Mononuclear cell (primary cell): ENCODE results near the gene PDE4A. TPM values are rescaled to one million over a fixed set of nuclear protein-coding genes. Genes with fewer than 3 reads are reported as not detected.
"Not testable (repeated sequence)": the region's sequence is repeated elsewhere in the genome, so short reads cannot be mapped to it uniquely, and the experiment has no call there.

Experiments
- H3K27me3 ChIP-seq: 2 replicates; pipeline ENCODE4 v1.6.0; 2011; ENCODE audit warnings: low read length, control low read depth; ENCODE audit not compliant: insufficient read depth
- H3K4me1 ChIP-seq: 2 replicates; pipeline ENCODE4 v1.5.1; 2011; ENCODE audit warnings: mild to moderate bottlenecking, low read length, control low read depth; ENCODE audit not compliant: insufficient read depth
- H3K4me3 ChIP-seq: 2 replicates; pipeline ENCODE4 v1.5.1; 2011; ENCODE audit warnings: mild to moderate bottlenecking, low read length, moderate library complexity
- H3K9me3 ChIP-seq: 2 replicates; pipeline ENCODE4 v1.5.1; 2011; ENCODE audit warnings: low read depth, mild to moderate bottlenecking, control low read depth, low read length
- total RNA-seq: library from RNA; depleted of rRNA; stranded (reverse); fragments of >200 nt; gene quantifications from one replicate; pipeline ENCODE4 v1.2.3, GENCODE V29; 2012

PDE4A gene
- total RNA-seq, 1 donor, result 7.2 TPM

DNA sequence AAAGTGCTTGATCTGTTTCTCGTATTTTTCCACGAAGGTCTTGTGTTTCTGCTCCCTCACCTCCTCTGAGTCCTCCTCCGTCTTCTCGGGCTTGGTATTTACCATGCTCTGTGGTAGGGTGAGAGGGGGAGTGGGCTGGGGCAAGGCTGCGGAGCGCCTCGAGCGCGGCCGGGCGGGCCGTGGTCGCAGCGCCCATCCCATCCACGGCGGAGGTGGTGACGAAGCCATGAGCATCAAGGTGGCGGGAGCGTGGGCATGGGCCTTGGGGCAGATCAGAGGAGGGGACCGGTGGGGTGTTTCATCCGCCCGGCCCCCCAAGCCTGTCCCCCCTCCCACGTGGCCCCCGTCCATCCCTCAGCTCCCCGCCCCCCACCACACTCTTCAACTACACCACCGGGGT is 24.9 kb upstream of the PDE4A start:
- no peaks in the 10 kb centered on the region for H3K27me3 ChIP-seq
- H3K4me1 ChIP-seq, result peaks cover 7% of the 10 kb centered on the region
- H3K4me3 ChIP-seq, result no peak overlapping the region
- H3K9me3 ChIP-seq, result no peaks in the 10 kb centered on the region

DNA sequence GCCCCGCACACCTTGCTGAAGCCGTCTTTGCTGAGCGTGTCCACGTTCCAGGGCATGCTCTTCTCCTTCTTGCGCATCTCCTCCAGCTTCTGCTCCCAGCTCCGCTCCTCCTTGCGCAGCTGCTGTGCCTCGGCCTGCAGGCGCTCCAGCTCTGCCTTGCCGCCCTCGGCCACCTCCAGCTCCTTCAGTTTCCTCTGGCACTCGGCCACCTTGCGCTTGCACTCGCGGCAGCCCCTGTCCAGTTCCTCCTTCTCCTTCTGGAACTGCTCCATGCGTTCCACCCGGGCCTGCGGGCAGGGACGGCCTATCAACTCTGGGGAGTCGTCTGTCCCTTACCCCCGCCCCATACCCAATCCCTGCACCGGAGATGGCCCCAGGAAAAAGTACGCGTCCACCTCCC is 24.4 kb upstream of the PDE4A start:
- H3K4me1 ChIP-seq, result peaks cover 12% of the 10 kb centered on the region
- H3K9me3 ChIP-seq, result no peaks in the 10 kb centered on the region
- no peak overlapping the region for H3K4me3 ChIP-seq
- no peaks in the 10 kb centered on the region for H3K27me3 ChIP-seq

DNA sequence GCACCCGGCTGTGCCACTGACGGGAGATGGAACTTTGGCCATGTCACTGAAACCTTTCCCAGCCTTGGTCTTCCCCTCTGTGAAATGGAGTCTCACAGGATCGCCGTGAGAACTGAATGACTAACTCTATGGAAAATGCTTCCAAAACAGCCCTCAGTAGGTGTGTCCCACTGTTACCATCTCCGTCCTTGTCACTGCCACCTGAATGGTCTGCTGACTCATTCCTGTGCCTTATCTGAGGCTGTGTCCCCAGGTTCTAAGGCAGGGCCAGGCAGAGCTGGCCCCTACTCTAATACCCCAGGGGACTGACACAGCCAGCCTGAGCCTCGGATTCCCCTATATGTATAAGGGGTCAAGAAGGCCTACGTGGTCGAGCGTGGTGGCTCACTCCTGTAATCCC is 21.5 kb upstream of the PDE4A start:
- H3K4me1 ChIP-seq, result peaks cover 36% of the 10 kb centered on the region
- H3K27me3 ChIP-seq, result no peaks in the 10 kb centered on the region
- no peaks in the 10 kb centered on the region for H3K9me3 ChIP-seq
- H3K4me3 ChIP-seq, result no peak overlapping the region

DNA sequence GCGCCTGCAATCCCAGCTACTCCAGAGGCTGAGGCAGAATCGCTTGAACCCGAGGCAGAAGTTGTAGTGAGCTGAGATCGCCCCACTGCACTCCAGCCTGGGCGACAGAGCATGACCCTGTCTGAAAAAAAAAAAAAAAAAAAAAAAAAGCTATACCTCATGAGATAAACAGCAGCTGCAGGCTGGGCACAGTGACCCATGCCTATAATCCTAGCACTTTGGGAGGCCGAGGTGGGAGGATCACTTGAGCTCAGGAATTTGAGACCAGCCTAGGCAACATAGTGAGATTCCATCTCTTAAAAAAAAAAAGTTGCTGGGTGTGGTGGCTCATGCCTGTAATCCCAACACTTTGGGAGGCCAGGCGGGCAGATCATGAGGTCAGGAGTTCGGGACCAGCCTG is 21.0 kb upstream of the PDE4A start:
- H3K9me3 ChIP-seq, H3K4me3 ChIP-seq, H3K27me3 ChIP-seq: not testable (repeated sequence)
- peaks cover 41% of the 10 kb centered on the region for H3K4me1 ChIP-seq

DNA sequence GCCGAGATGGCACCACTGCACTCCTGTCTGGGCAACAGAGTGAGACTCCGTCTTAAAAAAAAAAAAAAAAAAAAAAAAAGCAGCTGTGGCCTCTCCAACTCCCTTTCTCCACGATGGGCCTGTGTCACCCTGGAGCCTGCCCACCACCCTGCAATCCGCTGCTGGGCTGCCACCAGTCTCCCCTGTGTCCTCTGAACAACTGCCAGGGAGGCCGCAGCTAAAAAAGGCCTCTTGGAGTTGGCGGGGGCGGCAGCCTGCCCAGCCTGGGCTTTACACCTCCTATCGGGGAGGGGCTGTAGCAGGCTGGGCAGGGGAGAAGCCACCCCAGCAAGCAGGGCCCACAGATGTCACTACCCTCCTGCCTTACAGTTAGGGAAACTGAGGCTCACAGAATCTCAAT is 20.5 kb upstream of the PDE4A start:
- no peaks in the 10 kb centered on the region for H3K9me3 ChIP-seq
- peaks cover 45% of the 10 kb centered on the region for H3K4me1 ChIP-seq
- no peaks in the 10 kb centered on the region for H3K27me3 ChIP-seq
- no peak overlapping the region for H3K4me3 ChIP-seq

DNA sequence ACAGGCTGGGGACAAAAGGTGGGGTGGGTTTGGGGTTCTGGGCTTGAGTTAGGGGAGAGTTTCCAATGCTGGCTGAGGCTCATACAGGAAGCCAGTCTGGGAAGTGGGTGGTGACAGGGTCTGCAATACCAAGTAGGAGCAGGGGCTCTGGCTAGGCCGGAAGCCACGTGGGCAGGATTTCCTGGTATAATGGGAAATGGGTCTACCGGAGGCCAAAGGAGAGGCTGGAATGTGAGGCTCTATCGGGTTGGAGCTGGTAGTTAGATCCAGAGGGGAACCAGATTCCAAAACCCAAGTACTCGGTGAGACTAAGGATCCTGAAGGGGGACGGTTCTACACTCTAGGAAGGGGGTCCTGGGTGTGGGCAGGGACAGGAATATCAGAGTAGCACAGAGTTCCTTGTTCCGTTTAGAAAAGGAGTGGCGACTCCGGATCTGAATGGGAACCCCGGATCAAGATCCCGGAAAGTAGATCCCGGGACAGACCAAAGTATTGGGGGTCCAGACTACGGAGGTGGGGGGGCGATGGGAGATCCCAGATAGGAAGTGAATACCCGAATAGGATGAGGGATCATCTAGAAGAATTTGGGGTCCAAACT is 17.8 kb upstream of the PDE4A start:
- H3K4me1 ChIP-seq, result peaks cover 70% of the 10 kb centered on the region
- H3K9me3 ChIP-seq, result no peaks in the 10 kb centered on the region
- H3K27me3 ChIP-seq, result no peaks in the 10 kb centered on the region
- H3K4me3 ChIP-seq, result peak overlapping the region; percentile 94

DNA sequence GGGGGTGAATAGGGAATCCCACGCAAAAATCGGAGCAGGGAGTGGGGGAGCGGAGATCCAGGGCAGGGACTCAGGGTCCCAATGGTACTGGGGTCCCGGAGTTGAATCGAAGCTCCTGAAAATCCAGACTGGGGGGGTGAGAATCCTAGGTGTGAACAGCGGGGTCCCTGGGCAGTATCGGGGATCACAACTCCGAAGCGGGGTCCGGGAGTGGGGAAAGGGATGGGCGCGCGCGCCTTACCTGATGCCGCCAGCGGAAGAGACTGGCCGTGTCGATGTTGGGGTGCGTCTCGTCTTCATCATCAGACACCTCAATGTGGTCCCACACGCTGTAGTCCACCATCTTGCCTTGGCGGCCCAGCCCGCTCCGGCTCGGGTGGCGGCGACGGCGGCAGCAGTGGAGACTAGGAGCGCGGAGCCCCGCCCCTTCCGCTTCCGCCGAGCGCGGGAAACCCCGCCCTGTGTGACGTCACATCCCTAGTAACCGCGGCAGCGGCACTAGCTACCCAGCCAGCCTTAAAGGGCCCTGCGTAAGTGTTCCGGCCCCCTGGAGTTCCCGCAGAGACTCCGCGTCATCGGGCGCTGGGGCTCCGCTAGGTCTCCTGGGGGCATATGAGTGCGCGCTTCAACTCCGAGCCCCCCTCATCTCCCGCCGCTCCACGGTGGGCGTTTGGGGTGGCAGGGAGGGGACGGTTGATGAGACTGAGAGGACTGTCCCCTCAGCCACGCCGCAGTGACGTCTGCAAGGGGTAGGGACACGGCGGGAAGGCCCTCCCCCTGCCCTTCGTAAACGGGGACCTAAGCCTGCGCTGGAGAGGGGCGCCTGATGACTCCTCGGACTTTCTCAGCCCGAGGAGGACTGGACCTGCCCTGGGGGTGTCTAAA is 17.0 kb upstream of the PDE4A start, which contains the start of gene CDC37:
Gene CDC37 (minus strand): TSS at position 406 of the 885 bp plus-strand sequence. CDS start 63 bp downstream, at position 343.
- Histone ChIP-seq H3K4me1 (peaks cover 78% of the 10 kb centered on the region), H3K27me3 (no peaks in the 10 kb centered on the region), H3K9me3 (no peaks in the 10 kb centered on the region), H3K4me3 (peak within 1 kb of the TSS; percentile 94)

DNA sequence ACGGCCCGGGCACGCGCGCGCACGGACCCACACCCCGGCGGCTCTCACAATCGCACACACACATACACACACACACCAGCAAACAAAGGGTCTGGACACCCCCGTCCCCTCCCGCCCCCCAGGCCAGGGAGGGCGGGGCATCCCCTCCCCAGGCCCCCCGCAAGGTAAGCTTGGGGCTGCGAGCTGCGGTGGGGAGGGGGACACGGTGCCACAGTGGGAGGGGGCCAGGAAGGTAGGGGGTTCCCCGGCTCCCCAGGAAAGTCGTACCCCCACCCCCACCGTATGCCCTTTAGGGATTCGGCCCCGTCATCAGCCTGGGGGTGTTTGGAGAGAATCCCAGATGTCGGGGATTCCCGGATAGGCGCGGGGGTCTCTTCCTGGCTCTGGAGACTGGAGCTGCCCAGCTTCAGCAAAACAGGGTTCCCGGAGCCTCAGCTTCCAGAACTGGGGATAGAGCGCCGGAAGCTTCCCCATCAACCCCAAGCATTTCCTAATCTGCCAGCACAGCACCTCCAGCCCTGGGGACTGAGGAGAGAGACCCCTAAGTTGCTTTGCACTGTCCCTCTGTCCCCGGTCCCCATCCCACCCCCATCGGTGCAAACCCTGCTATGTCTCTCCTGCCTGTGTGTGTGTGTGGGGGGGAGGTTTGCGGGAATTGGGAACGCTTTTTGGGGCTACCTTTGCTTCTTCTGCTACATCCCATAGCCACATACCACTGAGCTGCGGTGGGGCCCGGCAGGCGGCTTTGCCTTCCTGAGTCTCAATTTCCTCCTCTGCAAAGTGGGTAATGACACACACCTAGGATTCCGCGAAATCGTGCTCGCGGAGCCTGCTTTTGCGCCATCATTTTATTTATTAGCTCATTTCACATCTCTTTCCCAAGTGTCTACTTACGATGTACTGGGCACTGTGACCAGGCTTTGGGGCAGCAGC is 15.2 kb upstream of the PDE4A start:
- H3K4me3 ChIP-seq, result no peak overlapping the region
- no peaks in the 10 kb centered on the region for H3K27me3 ChIP-seq
- peaks cover 92% of the 10 kb centered on the region for H3K4me1 ChIP-seq
- no peaks in the 10 kb centered on the region for H3K9me3 ChIP-seq

DNA sequence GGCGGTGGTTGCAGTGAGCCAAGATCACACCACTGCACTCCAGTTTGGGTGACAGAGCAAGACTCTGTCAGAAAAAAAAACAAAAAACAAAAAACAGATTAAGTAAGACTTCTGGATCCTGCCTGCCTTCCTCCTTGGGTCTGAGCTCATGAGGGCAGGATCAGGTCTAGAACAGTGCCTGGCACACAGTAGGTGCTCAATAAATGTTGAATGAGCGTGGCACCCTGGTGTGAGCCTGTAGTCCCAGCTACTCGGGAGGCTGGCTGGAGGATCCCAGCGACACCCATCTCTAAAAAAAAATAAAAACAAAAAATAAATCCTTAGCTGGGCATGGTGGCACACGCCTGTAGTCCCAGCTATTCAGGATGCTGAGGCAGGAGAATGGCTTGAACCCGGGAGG is 14.1 kb upstream of the PDE4A start:
- no peaks in the 10 kb centered on the region for H3K9me3 ChIP-seq
- H3K27me3 ChIP-seq, result no peaks in the 10 kb centered on the region
- peaks cover 92% of the 10 kb centered on the region for H3K4me1 ChIP-seq
- no peak overlapping the region for H3K4me3 ChIP-seq

DNA sequence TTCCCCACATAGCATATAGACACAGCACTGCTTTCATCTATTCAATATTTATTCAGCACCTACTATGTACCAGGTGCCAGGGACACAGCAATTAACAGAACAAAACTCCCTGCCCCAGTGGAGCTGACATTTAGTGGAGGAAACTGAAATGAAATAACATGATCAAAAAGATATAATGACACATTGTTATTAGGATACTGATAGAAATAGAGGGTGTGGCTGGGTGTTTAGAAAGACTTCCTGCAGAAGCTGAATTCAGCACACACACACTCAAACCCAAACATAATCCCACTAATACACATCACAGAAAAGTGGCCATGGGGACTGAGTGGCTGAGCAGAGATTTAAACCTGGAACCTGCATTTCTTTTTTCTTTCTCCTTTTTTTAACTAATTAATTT is 13.2 kb upstream of the PDE4A start:
- H3K4me1 ChIP-seq, result peaks cover 92% of the 10 kb centered on the region
- H3K9me3 ChIP-seq, result no peaks in the 10 kb centered on the region
- H3K4me3 ChIP-seq, result no peak overlapping the region
- no peaks in the 10 kb centered on the region for H3K27me3 ChIP-seq

DNA sequence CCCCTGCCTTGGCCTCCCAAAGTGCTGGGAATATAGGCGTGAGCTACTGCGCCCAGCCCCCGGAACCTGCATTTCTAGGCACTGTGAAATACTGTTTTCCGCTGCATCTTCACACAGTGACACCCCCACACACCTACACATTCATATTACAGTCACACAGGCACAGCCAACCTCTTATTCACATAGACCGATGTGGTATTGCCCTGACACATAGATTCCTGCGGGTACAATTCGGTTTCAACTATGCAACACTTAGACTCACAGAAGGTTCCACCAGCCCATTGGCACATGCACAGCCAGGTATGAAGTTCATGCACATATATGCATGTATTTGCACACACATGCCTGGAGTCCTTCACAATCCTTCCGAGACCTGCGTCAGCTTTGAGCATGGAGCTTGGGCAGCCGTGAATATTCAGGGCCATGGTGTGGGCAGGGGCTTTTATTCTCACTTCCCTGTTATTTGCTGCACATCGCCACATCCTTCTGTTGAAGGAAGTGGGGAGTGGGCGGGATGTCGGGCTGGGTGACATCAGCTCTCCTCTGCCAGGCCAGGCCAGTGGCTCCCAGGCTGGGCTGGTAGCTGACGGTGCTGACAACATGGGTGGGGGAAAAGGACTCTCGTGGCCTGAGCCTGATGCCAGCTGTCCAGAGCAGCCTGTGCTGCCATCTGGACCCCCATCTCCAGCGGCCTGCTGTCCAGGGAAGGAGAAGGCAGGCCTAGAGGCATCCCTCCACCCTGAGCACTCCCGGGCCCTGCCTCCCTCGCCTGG is 11.6 kb upstream of the PDE4A start:
- no peaks in the 10 kb centered on the region for H3K27me3 ChIP-seq
- peaks cover 93% of the 10 kb centered on the region for H3K4me1 ChIP-seq
- H3K9me3 ChIP-seq, result no peaks in the 10 kb centered on the region
- no peak overlapping the region for H3K4me3 ChIP-seq

DNA sequence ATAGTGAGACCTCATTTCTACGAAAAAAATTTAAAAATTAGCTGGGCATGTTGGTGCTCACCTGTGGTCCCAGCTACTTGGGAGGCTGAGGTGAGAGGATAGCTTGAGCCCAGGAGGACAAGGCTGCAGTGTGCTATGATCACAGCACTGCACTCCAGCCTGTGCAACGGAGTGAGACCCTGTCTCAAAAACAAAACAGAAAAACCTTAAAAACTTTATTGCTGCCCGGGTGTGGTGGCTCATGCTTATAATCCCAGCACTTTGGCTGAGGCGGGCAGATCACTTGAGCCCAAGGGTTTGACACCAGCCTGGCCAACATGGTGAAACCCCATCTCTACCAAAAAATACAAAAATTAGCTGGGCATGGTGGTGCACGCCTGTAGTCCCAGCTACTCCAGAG is 9.1 kb upstream of the PDE4A start:
- not testable (repeated sequence) for H3K9me3 ChIP-seq, H3K4me3 ChIP-seq
- peaks cover 78% of the 10 kb centered on the region for H3K4me1 ChIP-seq

DNA sequence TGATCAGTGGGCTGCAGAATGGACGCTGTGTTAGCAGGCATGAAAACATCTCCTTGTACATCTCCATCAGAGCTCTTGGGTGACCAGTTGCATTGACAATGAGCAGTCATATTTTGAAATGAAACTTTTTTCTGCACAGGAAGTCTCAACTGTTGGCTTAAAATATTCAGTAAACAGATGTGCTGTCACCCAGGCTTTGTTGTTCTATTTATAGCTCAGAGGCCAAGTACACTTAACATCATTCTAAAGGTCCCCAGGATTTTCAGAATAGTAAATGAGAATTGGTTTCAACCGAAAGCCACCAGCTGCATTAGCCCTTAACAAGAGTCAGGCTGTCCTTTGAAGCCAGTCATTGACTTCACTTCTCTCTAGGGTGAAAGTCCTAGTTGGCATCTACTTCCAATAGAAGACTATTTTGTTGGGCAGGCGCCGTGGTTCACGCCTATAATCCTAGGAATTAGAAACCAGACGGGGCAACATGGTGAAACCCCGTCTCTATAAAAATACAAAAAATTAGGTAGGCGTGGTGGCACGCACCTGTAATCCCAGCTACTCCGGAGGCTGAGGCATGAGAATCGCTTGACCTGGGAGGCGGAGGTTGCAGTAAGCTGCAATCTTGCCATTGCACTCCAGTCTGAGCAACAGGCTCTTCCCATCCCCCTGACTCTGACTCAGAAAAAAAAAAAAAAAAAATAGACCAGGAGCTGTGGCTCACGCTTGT is 7.9 kb upstream of the PDE4A start:
- H3K27me3 ChIP-seq, result peaks cover 6% of the 10 kb centered on the region
- no peaks in the 10 kb centered on the region for H3K9me3 ChIP-seq
- no peak overlapping the region for H3K4me3 ChIP-seq
- H3K4me1 ChIP-seq, result peaks cover 79% of the 10 kb centered on the region

More for the DNA sequence above, 9.1 kb upstream of the PDE4A start:
- not testable (repeated sequence) for H3K27me3 ChIP-seq

DNA sequence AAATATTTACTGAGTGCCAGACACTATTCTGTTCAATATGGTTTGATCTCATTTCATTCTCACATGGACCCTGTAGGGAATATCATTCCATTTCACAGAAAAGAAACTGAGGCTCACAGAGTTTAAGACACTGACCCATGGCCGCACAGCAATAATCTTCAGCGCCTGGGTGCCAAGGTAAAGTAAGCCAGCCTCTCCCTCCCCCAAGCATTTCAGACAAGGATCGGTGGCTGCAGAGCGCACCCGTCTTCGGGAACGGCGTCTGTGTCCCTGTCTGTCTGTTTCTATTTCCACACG is 4.3 kb upstream of the PDE4A start:
- no peaks in the 10 kb centered on the region for H3K9me3 ChIP-seq
- peaks cover 36% of the 10 kb centered on the region for H3K27me3 ChIP-seq
- peaks cover 75% of the 10 kb centered on the region for H3K4me1 ChIP-seq
- H3K4me3 ChIP-seq, result peak overlapping the region; percentile 30
